Trophoblast cell (in vitro differentiated cells and primary cell): Measurements from ENCODE around the gene EPHB1.

Experiments
- DNase-seq, 2 donors: peaks; one replicate each; pipeline ENCODE4 v3.0.0-alpha.2; 2016
- H2AFZ ChIP-seq: 2 replicates; pipeline ENCODE4 v1.6.1; 2013; ENCODE audit warnings: low read length, moderate library complexity, mild to moderate bottlenecking; ENCODE audit not compliant: insufficient read depth, poor library complexity
- H2AK5ac ChIP-seq: 2 replicates; pipeline ENCODE4 v1.6.1; 2013; ENCODE audit warnings: mild to moderate bottlenecking, low read length
- H2BK120ac ChIP-seq: 2 replicates; pipeline ENCODE4 v1.6.1; 2013; ENCODE audit warnings: low read length, mild to moderate bottlenecking, moderate library complexity; ENCODE audit not compliant: insufficient read depth, poor library complexity
- H2BK12ac ChIP-seq: 2 replicates; pipeline ENCODE4 v1.6.1; 2013; ENCODE audit warnings: mild to moderate bottlenecking, low read length, moderate library complexity
- H2BK5ac ChIP-seq: 2 replicates; pipeline ENCODE4 v1.6.1; 2013; ENCODE audit warnings: low read length, low read depth, moderate library complexity, mild to moderate bottlenecking; ENCODE audit not compliant: poor library complexity
- H3K14ac ChIP-seq: 2 replicates; pipeline ENCODE4 v1.6.1; 2013; ENCODE audit warnings: mild to moderate bottlenecking, low read length
- H3K18ac ChIP-seq: 2 replicates; pipeline ENCODE4 v1.6.1; 2013; ENCODE audit warnings: mild to moderate bottlenecking, low read length
- H3K23ac ChIP-seq: 2 replicates; pipeline ENCODE4 v1.6.1; 2013; ENCODE audit warnings: low read length
- H3K27ac ChIP-seq: 2 replicates; pipeline ENCODE4 v1.5.1; 2013; ENCODE audit warnings: low read depth, mild to moderate bottlenecking, inconsistent platforms, low read length, moderate library complexity
- H3K27me3 ChIP-seq: 2 replicates; pipeline ENCODE4 v1.6.1; 2013; ENCODE audit warnings: inconsistent platforms, mild to moderate bottlenecking, low read length, moderate library complexity; ENCODE audit not compliant: insufficient read depth
- H3K36me3 ChIP-seq, 2 experiments: 1 replicate in 1 of 2; 2 replicates in 1 of 2; pipeline ENCODE4 v1.6.1; 2013; ENCODE audit warnings: low read length in 2 of 2, mild to moderate bottlenecking in 2 of 2, moderate library complexity in 1 of 2; ENCODE audit not compliant: insufficient read depth in 2 of 2, control insufficient read depth in 1 of 2
- H3K4ac ChIP-seq: 2 replicates; pipeline ENCODE4 v1.6.1; 2013; ENCODE audit warnings: low read depth, mild to moderate bottlenecking, low read length, moderate library complexity
- H3K4me1 ChIP-seq, 2 experiments: 1 replicate in 1 of 2; 2 replicates in 1 of 2; pipeline ENCODE4 v1.6.1; 2013; ENCODE audit warnings: low read length in 2 of 2, mild to moderate bottlenecking in 2 of 2, moderate library complexity in 1 of 2; ENCODE audit not compliant: insufficient read depth in 2 of 2, control insufficient read depth in 1 of 2
- H3K4me2 ChIP-seq: 2 replicates; pipeline ENCODE4 v1.6.1; 2013; ENCODE audit warnings: inconsistent platforms, mild to moderate bottlenecking, low read length, moderate library complexity
- H3K4me3 ChIP-seq: 2 replicates; pipeline ENCODE4 v1.5.1; 2013; ENCODE audit warnings: mild to moderate bottlenecking, low read depth, low read length, inconsistent platforms
- H3K79me1 ChIP-seq: one replicate; pipeline ENCODE4 v1.6.1; 2013; ENCODE audit warnings: low read length
- H3K79me2 ChIP-seq: 2 replicates; pipeline ENCODE4 v1.6.1; 2013; ENCODE audit warnings: low read length, mild to moderate bottlenecking; ENCODE audit not compliant: control insufficient read depth, insufficient read depth, poor library complexity
- H3K9ac ChIP-seq: 2 replicates; pipeline ENCODE4 v1.6.1; 2013; ENCODE audit warnings: mild to moderate bottlenecking, low read length
- H3K9me3 ChIP-seq: 2 replicates; pipeline ENCODE4 v1.6.1; 2013; ENCODE audit warnings: low read depth, mild to moderate bottlenecking, control low read depth, inconsistent platforms, low read length; ENCODE audit not compliant: insufficient read depth
- H4K12ac ChIP-seq: 2 replicates; pipeline ENCODE4 v1.6.1; 2013; ENCODE audit warnings: low read depth, mild to moderate bottlenecking, low read length, moderate library complexity
- H4K8ac ChIP-seq: 2 replicates; pipeline ENCODE4 v1.6.1; 2013; ENCODE audit warnings: low read depth, mild to moderate bottlenecking, low read length, moderate library complexity
- H4K91ac ChIP-seq: one replicate; pipeline ENCODE4 v1.6.1; 2013; ENCODE audit warnings: low read depth, mild to moderate bottlenecking, low read length, moderate library complexity
- WGBS: extraction: QIAGEN DNeasy Blood & Tissue Kit; methylation state at CpG from one replicate; pipeline ENCODE4 v1.1.7; 2013; ENCODE audit warnings: missing lambda C conversion rate; ENCODE audit not compliant: insufficient read length, insufficient coverage; ENCODE audit errors: extremely low coverage; 5-methylcytosine and 5-hydroxymethylcytosine counted together

EPHB1 gene

GRCh38 chr3:135017003-135017893 lies 222.2 kb downstream of the EPHB1 start:
- Histone ChIP-seq H3K27ac (no peak overlapping the region), H4K91ac (no peak overlapping the region), H3K36me3 (no peaks in the 10 kb centered on the region), H3K18ac (no peak overlapping the region), H3K23ac (no peak overlapping the region), H2BK120ac (no peak overlapping the region), H3K79me1 (no peaks in the 10 kb centered on the region), H3K79me2 (no peaks in the 10 kb centered on the region), H2AK5ac (no peak overlapping the region), H3K9me3 (no peaks in the 10 kb centered on the region), H3K27me3 (no peaks in the 10 kb centered on the region), H2BK5ac (no peak overlapping the region), H3K4me3 (no peak overlapping the region), H3K4me2 (no peak overlapping the region), H4K8ac (no peak overlapping the region), H3K4me1 (no peaks in the 10 kb centered on the region), H2BK12ac (no peak overlapping the region), H3K9ac (no peak overlapping the region), H3K4ac (no peak overlapping the region), H2AFZ (no peak overlapping the region), H4K12ac (no peak overlapping the region), H3K14ac (no peak overlapping the region)
- no peak for DNase-seq
- WGBS = no CpG with 5 or more reads among the region's 9 CpGs

- Histone ChIP-seq H3K27ac (no peak overlapping the region), H2AFZ (no peak overlapping the region), H4K8ac (no peak overlapping the region), H3K36me3 (no peaks in the 10 kb centered on the region), H2BK5ac (no peak overlapping the region), H3K4me2 (no peak overlapping the region), H4K91ac (no peak overlapping the region), H4K12ac (no peak overlapping the region), H3K79me2 (no peaks in the 10 kb centered on the region), H3K4ac (no peak overlapping the region), H3K18ac (no peak overlapping the region), H3K4me3 (no peak overlapping the region), H3K9me3 (no peaks in the 10 kb centered on the region), H2BK120ac (no peak overlapping the region), H3K4me1 (no peaks in the 10 kb centered on the region), H3K9ac (no peak overlapping the region), H2AK5ac (no peak overlapping the region), H2BK12ac (no peak overlapping the region), H3K27me3 (no peaks in the 10 kb centered on the region), H3K14ac (no peak overlapping the region), H3K23ac (no peak overlapping the region), H3K79me1 (no peaks in the 10 kb centered on the region)
- no CpG with 5 or more reads among the region's 7 CpGs for WGBS
- no peak for DNase-seq
Observed at GRCh38 chr3:135018149-135018923, 223.3 kb downstream of the EPHB1 start.

GRCh38 chr3:135020181-135020580 lies 225.1 kb downstream of the EPHB1 start:
- WGBS = no CpG with 5 or more reads among the region's 3 CpGs

GRCh38 chr3:135023996-135024658 lies 229.1 kb downstream of the EPHB1 start:
- H4K91ac ChIP-seq = no peak overlapping the region
- H3K27ac ChIP-seq = no peak overlapping the region
- no CpG with 5 or more reads among the region's 9 CpGs for WGBS

More at GRCh38 chr3:135020181-135020580, 225.1 kb downstream of the EPHB1 start:
- H3K36me3 ChIP-seq = no peaks in the 10 kb centered on the region
- H4K12ac ChIP-seq = no peak overlapping the region
- H3K4me2 ChIP-seq = no peak overlapping the region
- H3K27me3 ChIP-seq = no peaks in the 10 kb centered on the region
- H2BK12ac ChIP-seq = no peak overlapping the region
- H2BK120ac ChIP-seq = no peak overlapping the region
- no peak overlapping the region for H4K8ac ChIP-seq
- H3K4me3 ChIP-seq = no peak overlapping the region
- no peaks in the 10 kb centered on the region for H3K9me3 ChIP-seq
- no peak overlapping the region for H3K14ac ChIP-seq
- H3K27ac ChIP-seq = no peak overlapping the region
- no peak overlapping the region for H3K23ac ChIP-seq
- H4K91ac ChIP-seq = no peak overlapping the region
- no peak overlapping the region for H2BK5ac ChIP-seq
- H3K9ac ChIP-seq = no peak overlapping the region
- H3K18ac ChIP-seq = no peak overlapping the region
- no peak overlapping the region for H3K4ac ChIP-seq
- H3K79me2 ChIP-seq = no peaks in the 10 kb centered on the region
- no peak overlapping the region for H2AK5ac ChIP-seq
- H2AFZ ChIP-seq = no peak overlapping the region
- H3K4me1 ChIP-seq = no peaks in the 10 kb centered on the region
- H3K79me1 ChIP-seq = no peaks in the 10 kb centered on the region
- DNase-seq = no peak

More at GRCh38 chr3:135023996-135024658, 229.1 kb downstream of the EPHB1 start:
- Histone ChIP-seq H2BK12ac (no peak overlapping the region), H3K27me3 (no peaks in the 10 kb centered on the region), H3K36me3 (no peaks in the 10 kb centered on the region), H3K79me1 (no peaks in the 10 kb centered on the region), H3K4me3 (no peak overlapping the region), H3K79me2 (no peaks in the 10 kb centered on the region), H4K8ac (no peak overlapping the region), H3K14ac (no peak overlapping the region), H2AK5ac (no peak overlapping the region), H2BK120ac (no peak overlapping the region), H3K9me3 (no peaks in the 10 kb centered on the region), H2AFZ (no peak overlapping the region), H3K23ac (no peak overlapping the region), H3K4ac (no peak overlapping the region), H2BK5ac (no peak overlapping the region), H3K4me2 (no peak overlapping the region), H3K18ac (no peak overlapping the region), H4K12ac (no peak overlapping the region), H3K9ac (no peak overlapping the region), H3K4me1 (no peaks in the 10 kb centered on the region)
- DNase-seq = no peak
